SH-SY5Y (cell line): ENCODE results near the gene BEND7.

ENCODE experiments used
- GATA2 ChIP-seq: IDR thresholded peaks from 2 replicates; pipeline ENCODE4 v1.6.1; 2011; ENCODE audit warnings: mild to moderate bottlenecking, low read depth, low read length
- GATA3 ChIP-seq: IDR thresholded peaks from 2 replicates; pipeline ENCODE4 v1.6.1; 2011; ENCODE audit warnings: low read depth, mild to moderate bottlenecking, low read length, moderate library complexity

GRCh38 chr10:13453896-13454295 is 74.9 kb downstream of the BEND7 start:
- no peak for TF ChIP-seq GATA3
- TF ChIP-seq GATA2, result no peak
